ENCODE results near the gene SRPK3. TPM values are rescaled to one million over a fixed set of nuclear protein-coding genes. Genes with fewer than 3 reads are reported as not detected.

The SRPK3 gene
- polyA plus RNA-seq, 1 donor: 0.73 TPM

- no peak for DNase-seq
Observed at GRCh38 chrX:153830640-153831428, 50.0 kb downstream of the SRPK3 start.

- no peak for DNase-seq
Observed at GRCh38 chrX:153831429-153832150, 50.7 kb downstream of the SRPK3 start.

- no peak for DNase-seq
Observed at GRCh38 chrX:153832728-153833127, 51.9 kb downstream of the SRPK3 start.

Other genes with a start within 250 kb of the SRPK3 start
- gene CCNQ, start 181.9 kb upstream of the SRPK3 start, polyA plus RNA-seq (ENCODE audit: insufficient read length): 14.7 TPM
- gene DUSP9, start 133.8 kb upstream of the SRPK3 start, polyA plus RNA-seq (ENCODE audit: insufficient read length): 33.8 TPM
- 7.5 TPM for gene PNCK, start 107.2 kb upstream of the SRPK3 start, polyA plus RNA-seq (ENCODE audit: insufficient read length)
- gene SLC6A8, start 93.1 kb upstream of the SRPK3 start, polyA plus RNA-seq (ENCODE audit: insufficient read length): 56.6 TPM
- 184 TPM for gene BCAP31, start 56.7 kb upstream of the SRPK3 start, polyA plus RNA-seq (ENCODE audit: insufficient read length)
- gene ABCD1, start 56.2 kb upstream of the SRPK3 start, polyA plus RNA-seq (ENCODE audit: insufficient read length): 6.4 TPM
- gene PLXNB3, start 16.8 kb upstream of the SRPK3 start, polyA plus RNA-seq (ENCODE audit: insufficient read length): 1.5 TPM
- 70.1 TPM for gene IDH3G, start 13.3 kb downstream of the SRPK3 start, polyA plus RNA-seq (ENCODE audit: insufficient read length)
- 134 TPM for gene SSR4, start 13.6 kb downstream of the SRPK3 start, polyA plus RNA-seq (ENCODE audit: insufficient read length)
- 8.5 TPM for gene PDZD4, start 49.5 kb downstream of the SRPK3 start, polyA plus RNA-seq (ENCODE audit: insufficient read length)
- 46.9 TPM for gene L1CAM, start 105.1 kb downstream of the SRPK3 start, polyA plus RNA-seq (ENCODE audit: insufficient read length)
- 2.0 TPM for gene AVPR2, start 123.6 kb downstream of the SRPK3 start, polyA plus RNA-seq (ENCODE audit: insufficient read length)
- gene ARHGAP4, start 145.2 kb downstream of the SRPK3 start, polyA plus RNA-seq (ENCODE audit: insufficient read length): 29.1 TPM
- gene NAA10, start 154.0 kb downstream of the SRPK3 start, polyA plus RNA-seq (ENCODE audit: insufficient read length): 62.1 TPM
- 20.7 TPM for gene RENBP, start 163.6 kb downstream of the SRPK3 start, polyA plus RNA-seq (ENCODE audit: insufficient read length)
- 43.2 TPM for gene HCFC1, start 190.8 kb downstream of the SRPK3 start, polyA plus RNA-seq (ENCODE audit: insufficient read length)
- gene TMEM187, start 191.7 kb downstream of the SRPK3 start, polyA plus RNA-seq (ENCODE audit: insufficient read length): 5.2 TPM
- 54.3 TPM for gene IRAK1, start 238.9 kb downstream of the SRPK3 start, polyA plus RNA-seq (ENCODE audit: insufficient read length)

All from left kidney (tissue), 2 donors.